ENCODE data around the gene VPS51. TPM values are rescaled to one million over a fixed set of nuclear protein-coding genes. Genes with fewer than 3 reads are reported as not detected.

The VPS51 gene
- total and polyA plus RNA-seq, 10 of the 15 experiments (the other 5 are each of a cell fraction or from before 2014, with no cell fraction given): 1.5 to 279 (median 53.2) TPM

DNA sequence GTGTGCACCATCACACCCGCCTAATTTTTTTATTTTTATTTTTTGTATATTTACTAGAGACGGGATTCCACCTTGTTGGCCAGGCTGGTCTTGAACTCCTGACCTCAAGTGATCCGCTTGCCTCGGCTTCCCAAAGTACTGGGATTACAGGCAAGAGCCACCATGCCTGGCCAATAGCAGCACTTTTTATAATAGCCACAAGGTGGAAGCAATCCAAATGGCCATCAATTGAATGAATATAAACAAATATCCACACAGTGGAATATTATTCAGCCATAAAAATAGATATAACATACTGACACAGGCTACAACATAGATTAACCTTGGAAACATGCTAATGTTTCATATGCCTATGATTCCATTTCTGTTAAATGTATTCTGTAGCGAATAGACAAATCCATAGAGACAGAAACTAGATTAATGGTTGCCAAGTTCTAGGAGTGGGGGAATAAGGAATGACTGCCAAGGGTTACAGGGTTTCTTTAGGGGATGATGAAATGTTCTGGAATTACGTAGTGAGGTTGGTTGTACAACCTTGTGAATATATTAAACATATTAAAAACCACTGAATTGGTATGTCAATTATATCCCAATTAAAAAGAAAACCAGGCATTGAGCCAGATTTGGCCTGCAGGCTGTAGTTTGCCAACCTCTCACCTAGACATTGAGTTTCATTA is 4.8 kb downstream of the VPS51 start:
- SMC1A ChIA-PET (ENCODE audit: uncharacterized antibody, unreplicated experiment): no interaction called here
- POLR2A ChIA-PET: interaction anchor here (0.6 to 1.6 kb wide), 3 partner anchors 26 to 156 kb away, joined by 3 to 8 read pairs (median 5); no protein-coding TSS in a partner anchor
- Histone ChIP-seq H3K9ac (ENCODE audit: control insufficient read depth, insufficient read depth, low read length) (no peak overlapping the region), H3K27ac (ENCODE audit: control insufficient read depth, insufficient read depth) (no peak overlapping the region), H3K9me3 (replicated peaks; ENCODE audit: control insufficient read depth, insufficient read depth, low read length) (no peaks in the 10 kb centered on the region), H4K20me1 (ENCODE audit: control insufficient read depth, insufficient read depth) (no peaks in the 10 kb centered on the region), H2AFZ (ENCODE audit: control insufficient read depth, low read depth, low read length) (no peak overlapping the region), H3K36me3 (ENCODE audit: control insufficient read depth in 2 of 2, insufficient read depth in 2 of 2, low read length in 1 of 2) (peaks cover 2 to 11% of the 10 kb centered on the region in 2 experiments; a peak in 3 of 4 replicates), H3K4me2 (ENCODE audit: control insufficient read depth, insufficient read depth) (no peak overlapping the region), H3K27me3 (replicated peaks in 1 of 2; ENCODE audit: control insufficient read depth in 2 of 2, insufficient read depth in 2 of 2, low read length in 1 of 2) (no peaks in the 10 kb centered on the region), H3K4me3 (no peak overlapping the region), H3K4me1 (ENCODE audit: control insufficient read depth, insufficient read depth, low read length) (peaks cover 4% of the 10 kb centered on the region), H3K79me2 (ENCODE audit: control insufficient read depth, insufficient read depth, low read length) (peaks cover 9% of the 10 kb centered on the region)
- in situ Hi-C loops (cut with MboI) (no loop called here), intact Hi-C loops (cut with micrococcal nuclease; ENCODE audit: unreplicated experiment) (no loop called here)
- DNase-seq (ENCODE audit: low read depth, low spot score) (no peak), ATAC-seq (no peak), FAIRE-seq (no peak)
- WGBS (ENCODE audit: insufficient coverage, insufficient replicate concordance, low lambda C conversion rate, missing lambda C conversion rate): 86% methylated on average over 6 of the region's 6 CpGs
- TF ChIP-seq, protein P1, sequence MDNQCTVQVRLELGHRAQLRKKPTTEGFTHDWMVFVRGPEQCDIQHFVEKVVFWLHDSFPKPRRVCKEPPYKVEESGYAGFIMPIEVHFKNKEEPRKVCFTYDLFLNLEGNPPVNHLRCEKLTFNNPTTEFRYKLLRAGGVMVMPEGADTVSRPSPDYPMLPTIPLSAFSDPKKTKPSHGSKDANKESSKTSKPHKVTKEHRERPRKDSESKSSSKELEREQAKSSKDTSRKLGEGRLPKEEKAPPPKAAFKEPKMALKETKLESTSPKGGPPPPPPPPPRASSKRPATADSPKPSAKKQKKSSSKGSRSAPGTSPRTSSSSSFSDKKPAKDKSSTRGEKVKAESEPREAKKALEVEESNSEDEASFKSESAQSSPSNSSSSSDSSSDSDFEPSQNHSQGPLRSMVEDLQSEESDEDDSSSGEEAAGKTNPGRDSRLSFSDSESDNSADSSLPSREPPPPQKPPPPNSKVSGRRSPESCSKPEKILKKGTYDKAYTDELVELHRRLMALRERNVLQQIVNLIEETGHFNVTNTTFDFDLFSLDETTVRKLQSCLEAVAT (IDR thresholded peaks at IDR 0.05): no peak
- TF ChIP-seq CEBPB (IDR thresholded peaks at IDR 0.05; ENCODE audit: borderline replicate concordance in 1 of 2, low read depth in 2 of 2, low read length in 2 of 2): no peak
- BruUV-seq (replicated peaks): no TSS peak
- CTCF ChIA-PET: interaction anchor here (0.6 to 7.0 kb wide), 12 partner anchors 10 to 322 kb away, joined by 3 to 76 read pairs (median 4); partner anchors contain the start of genes ARL2, CAPN1, TM7SF2 and ZNHIT2
- RAD21 ChIA-PET (ENCODE audit: unreplicated experiment): interaction anchor here (0.6 kb wide), 1 partner anchor 17 kb away, joined by 3 read pairs; the partner anchor contains the start of gene ZNHIT2

Data from GM12878 (cell line).